ENCODE results near the gene SAMD4B.
A peak's percentile ranks its signal among the peaks of the same experiment; 100 is the strongest.
"Not testable (repeated sequence)": the region's sequence is repeated elsewhere in the genome, so short reads cannot be mapped to it uniquely, and the experiment has no call there.

Gene SAMD4B

DNA sequence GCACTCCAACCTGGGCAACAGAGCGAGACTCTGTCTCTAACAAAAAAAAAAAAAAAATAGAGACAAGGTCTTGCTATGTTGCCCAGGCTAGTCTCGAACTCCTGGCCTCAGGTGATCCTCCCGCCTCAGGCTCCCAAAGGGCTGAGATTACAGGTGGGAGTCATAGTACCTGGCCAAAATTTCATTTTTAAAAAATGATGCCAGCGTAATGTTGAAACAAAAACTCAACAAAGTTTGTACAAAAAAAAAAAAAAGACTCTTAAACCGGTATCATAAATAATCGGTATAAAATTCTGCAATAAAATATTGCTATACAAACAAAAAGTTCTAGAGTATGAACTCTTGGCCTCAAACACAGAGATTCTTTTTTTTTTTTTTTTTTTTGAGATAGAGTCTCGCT is 9.9 kb upstream of the SAMD4B start:
- TF ChIP-seq, protein P1, sequence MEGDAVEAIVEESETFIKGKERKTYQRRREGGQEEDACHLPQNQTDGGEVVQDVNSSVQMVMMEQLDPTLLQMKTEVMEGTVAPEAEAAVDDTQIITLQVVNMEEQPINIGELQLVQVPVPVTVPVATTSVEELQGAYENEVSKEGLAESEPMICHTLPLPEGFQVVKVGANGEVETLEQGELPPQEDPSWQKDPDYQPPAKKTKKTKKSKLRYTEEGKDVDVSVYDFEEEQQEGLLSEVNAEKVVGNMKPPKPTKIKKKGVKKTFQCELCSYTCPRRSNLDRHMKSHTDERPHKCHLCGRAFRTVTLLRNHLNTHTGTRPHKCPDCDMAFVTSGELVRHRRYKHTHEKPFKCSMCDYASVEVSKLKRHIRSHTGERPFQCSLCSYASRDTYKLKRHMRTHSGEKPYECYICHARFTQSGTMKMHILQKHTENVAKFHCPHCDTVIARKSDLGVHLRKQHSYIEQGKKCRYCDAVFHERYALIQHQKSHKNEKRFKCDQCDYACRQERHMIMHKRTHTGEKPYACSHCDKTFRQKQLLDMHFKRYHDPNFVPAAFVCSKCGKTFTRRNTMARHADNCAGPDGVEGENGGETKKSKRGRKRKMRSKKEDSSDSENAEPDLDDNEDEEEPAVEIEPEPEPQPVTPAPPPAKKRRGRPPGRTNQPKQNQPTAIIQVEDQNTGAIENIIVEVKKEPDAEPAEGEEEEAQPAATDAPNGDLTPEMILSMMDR (IDR thresholded peaks at IDR 0.05; ENCODE audit: extremely low read depth, missing control alignments), result no peak
- no peak for DNase-seq (ENCODE audit: low spot score)

GRCh38 chr19:39332738-39333137 is 9.5 kb upstream of the SAMD4B start:
- DNase-seq (ENCODE audit: low spot score), result not testable (repeated sequence)

DNA sequence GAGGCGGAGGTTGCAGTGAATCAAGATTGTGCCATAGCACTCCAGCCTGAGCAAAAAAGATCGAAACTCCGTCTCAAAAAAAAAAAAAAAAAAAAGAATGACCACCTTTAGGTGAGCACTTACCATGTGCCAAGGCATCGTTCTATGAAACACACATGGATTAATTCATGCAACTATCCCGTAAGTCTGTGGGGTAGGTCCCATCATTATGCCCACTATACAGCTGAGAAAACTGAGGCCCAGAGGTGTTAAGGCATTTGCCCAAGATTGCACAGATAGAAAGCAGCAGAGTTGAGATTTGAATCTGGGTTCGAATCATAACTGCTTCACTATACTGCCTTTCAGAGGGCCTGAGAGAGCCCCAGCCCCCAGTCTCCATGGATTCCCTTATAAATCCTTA is 8.7 kb upstream of the SAMD4B start:
- DNase-seq (ENCODE audit: low spot score), result no peak
- TF ChIP-seq, protein P1 (IDR thresholded peaks at IDR 0.05; ENCODE audit: extremely low read depth, missing control alignments), result no peak

DNA sequence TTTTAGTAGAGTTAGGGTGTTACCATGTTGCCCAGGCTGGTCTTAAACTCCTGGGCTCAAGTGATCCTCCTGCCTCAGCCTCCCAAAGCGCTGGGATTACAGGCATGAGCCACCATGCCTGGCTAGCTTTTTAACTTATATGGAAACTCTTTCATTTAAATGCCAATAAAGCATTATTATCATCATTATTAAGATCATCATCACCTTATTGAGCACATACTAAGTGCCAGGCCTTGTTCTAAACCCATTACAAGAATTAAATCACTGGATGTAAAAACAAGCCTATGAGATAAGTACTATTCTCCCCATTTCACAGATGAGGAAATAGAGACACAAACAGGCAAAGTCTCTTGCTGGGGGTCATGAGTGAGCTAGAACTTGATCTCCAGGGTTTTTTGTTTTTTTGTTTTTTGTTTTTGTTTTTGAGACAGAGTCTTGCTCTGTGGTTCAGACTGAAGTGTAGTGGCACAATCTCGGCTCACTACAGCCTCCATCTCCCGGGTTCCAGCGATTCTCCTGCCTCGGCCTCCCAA is 7.7 kb upstream of the SAMD4B start:
- TF ChIP-seq, protein P1 (IDR thresholded peaks at IDR 0.05; ENCODE audit: extremely low read depth, missing control alignments), result no peak
- DNase-seq (ENCODE audit: low spot score), result no peak

GRCh38 chr19:39335168-39335548 is 7.1 kb upstream of the SAMD4B start:
- TF ChIP-seq, protein P1 (IDR thresholded peaks at IDR 0.05; ENCODE audit: extremely low read depth, missing control alignments), result no peak
- DNase-seq (ENCODE audit: low spot score), result peak; percentile 33

DNA sequence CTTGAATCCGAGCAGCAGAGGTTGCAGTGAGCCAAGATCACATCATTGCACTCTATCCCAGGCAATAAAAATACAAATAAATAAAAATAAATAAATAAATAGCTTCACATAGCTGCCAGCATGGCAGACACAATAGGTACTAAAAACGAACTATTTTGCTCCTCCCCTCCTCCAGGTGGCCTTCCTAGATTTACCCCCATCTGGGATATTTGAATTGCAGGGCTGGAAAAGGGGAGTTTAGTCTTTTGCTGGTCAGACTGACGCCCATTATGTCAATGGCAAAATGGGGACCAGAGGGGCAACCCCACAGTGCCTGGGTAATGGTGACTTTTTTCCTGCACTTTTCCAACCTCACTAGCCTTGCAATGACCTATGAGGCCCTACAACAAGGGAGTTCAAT is 5.7 kb upstream of the SAMD4B start:
- no peak for DNase-seq (ENCODE audit: low spot score)
- TF ChIP-seq, protein P1 (IDR thresholded peaks at IDR 0.05; ENCODE audit: extremely low read depth, missing control alignments), result no peak

DNA sequence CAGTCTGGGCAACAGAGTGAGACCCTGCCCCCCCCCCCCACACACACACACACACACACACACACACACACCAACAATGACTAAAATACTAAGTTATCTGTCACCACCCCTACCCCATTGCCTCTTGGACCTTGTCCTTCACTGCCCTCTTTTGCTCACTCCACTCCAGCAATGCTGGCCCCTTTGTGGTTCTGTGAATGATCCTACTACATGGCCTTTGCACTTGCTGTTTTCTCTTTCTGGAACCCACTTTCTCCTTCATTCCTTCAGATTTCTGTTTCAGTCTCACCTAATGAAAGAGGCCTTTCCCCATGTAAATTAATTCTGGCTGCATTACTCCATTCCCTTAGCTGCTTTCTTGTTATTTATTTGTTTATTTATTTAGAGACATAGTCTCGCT is 2.5 kb upstream of the SAMD4B start:
- DNase-seq (ENCODE audit: low spot score), result no peak
- TF ChIP-seq, protein P1 (IDR thresholded peaks at IDR 0.05; ENCODE audit: extremely low read depth, missing control alignments), result no peak

DNA sequence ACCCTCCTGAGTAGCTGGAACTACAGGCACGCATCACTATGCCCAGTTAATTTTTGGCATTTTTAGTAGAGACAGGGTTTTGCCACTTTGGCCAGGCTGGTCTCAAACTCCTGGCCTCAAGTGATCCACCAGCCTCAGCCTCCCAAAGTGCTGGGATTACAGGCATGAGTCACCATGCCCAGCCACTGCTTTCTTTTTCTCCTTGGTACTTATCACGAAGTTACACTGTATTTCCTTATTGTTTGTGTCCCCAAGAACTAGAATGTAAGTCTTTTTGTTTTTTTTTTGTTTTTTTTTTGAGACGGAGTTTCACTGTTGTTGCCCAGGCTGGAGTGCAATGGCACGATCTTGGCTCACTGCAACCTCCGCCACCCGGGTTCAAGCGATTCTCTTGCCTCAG is 2.1 kb upstream of the SAMD4B start:
- DNase-seq (ENCODE audit: low spot score), result not testable (repeated sequence)
